NCI-H2227 (cell line): ENCODE data around the gene MAFB.

Source experiments
- DNase-seq: peaks from one replicate; lab custom pipeline; 2025; ENCODE audit not compliant: unreplicated experiment; lab: John Stamatoyannopoulos, UW

The MAFB gene

GRCh38 chr20:40682104-40682981 is 6.7 kb downstream of the MAFB start:
- no peak for DNase-seq

DNA sequence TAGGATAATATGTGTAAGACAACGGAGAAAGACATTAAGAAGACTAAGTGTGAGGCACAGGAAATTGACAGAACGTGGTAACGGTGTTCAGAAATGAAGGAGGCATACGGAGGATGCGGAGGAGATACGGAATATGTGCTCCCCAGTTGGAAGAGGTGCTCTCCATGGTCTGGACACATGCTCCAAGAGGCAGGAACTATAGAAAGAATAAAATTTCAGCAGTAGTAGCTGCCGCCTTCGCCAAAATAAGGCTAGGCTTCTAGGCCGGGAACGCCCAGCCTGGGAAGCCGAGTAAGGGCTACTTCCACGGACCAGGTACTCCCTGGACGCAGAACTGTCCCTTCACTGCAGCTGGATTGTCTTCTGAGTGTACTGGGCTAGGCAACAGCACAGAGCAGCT is 7.4 kb downstream of the MAFB start:
- DNase-seq = no peak

DNA sequence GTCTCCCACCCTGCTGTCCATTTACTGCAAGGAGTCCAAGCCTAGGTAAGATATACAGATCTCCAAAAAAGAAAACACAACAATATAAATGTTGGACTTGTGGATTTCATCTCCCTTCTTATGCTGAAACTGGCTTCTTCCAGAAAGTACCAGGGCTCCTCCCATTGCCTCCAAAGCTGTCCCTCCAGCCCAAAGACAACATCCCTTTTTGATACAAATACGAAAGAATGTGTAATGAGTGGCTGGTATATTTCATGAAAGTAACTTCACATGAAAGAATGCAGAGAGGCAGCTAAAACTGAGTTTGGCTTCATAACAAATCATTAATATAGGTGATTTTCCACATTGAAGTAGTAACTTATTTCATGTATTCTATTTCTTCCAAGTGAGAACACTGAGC is 7.9 kb downstream of the MAFB start:
- no peak for DNase-seq

- no peak for DNase-seq
Observed at GRCh38 chr20:40680161-40680959, 8.7 kb downstream of the MAFB start.

DNA sequence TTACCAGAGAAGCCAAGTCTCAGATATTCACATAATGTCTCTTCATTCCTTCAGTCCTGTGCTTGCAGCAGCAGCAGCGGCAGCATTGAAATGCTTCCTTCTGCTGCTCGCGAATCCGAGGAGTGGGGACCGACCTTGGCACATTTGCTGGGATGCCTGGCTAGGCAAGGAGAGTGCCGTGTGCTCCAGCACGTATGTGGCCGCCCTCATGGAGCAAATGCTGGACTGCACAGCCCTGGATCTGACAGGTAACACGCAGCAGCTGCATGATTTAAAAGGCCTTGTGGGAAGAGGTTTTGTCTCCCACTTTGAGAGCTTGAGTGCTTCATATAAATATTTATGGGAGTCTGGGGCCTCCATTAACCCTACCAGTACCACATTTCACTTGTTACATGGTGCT is 9.9 kb downstream of the MAFB start:
- DNase-seq = no peak

DNA sequence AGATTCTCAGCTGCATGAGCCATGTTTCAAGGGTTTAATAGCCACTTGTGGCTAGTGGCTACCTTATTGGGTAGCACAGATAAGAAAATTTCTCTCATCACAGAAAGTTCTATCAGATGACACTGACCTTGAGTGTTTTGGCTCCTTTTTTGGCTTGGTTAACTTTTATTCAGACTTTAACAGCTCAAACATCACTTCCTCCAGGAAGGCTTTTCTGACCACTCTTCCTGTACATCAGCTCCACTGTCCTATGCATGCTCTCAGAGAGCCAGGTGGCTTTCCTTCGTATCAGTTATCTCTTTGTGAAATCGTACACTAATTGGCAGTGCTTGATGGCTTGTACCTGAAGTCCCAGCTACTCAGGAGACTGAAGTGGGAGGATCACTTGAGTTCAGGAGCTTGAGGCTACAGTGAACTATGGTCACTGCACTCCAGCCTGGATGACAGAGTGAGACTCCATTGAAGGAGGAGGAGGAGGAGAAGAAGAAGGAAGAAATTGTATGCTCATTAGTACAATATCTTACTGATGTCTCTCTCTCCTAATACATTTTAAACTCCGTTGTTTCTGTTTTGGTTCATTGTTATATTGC is 10.7 kb downstream of the MAFB start:
- DNase-seq = no peak

GRCh38 chr20:40677343-40677924 is 11.6 kb downstream of the MAFB start:
- DNase-seq = no peak

GRCh38 chr20:40676491-40677269 is 12.4 kb downstream of the MAFB start:
- no peak for DNase-seq

GRCh38 chr20:40675599-40676221 is 13.3 kb downstream of the MAFB start:
- DNase-seq = no peak

- DNase-seq = no peak
Observed at GRCh38 chr20:40673442-40673841, 15.6 kb downstream of the MAFB start.

- DNase-seq = no peak
Observed at GRCh38 chr20:40672095-40672494, 16.9 kb downstream of the MAFB start.

DNA sequence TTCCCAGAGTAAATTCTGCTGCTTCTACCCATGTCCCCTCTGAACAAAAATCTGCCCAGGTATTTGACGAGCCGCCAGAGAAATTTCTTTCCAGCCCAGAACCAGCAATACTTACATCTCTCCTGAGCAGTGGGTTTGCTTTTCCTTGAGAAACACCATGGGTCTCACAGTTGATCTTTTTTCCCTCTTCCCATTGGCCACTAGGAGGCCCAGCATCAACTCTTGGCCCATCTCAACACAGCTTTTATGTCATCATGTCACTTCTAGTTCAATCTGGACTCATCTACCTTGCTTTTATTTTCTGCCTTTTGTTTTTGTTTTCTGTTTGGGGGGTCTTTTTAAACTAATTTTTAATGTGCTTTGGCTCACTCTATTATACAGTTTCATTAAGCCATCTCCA is 18.8 kb downstream of the MAFB start:
- no peak for DNase-seq

DNA sequence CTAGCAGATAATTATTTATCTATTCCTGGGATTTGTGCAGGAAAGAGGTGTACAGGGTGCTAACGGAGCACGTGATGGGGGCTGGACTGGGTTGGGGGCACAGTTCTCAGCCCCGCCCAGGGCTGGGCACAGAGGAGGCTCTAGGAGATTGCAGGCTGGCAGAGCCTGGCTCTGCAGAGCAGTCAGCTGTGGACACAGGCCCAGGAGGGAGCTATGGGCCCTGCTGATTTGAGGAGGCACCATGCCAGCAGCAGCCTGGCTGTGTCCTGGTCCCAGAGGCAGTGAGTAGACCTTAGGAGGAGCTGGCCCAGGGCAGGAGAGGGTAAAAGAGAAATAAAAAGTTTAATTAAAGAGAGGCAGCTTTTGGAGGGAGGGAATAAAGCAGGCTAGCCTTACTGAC is 19.3 kb downstream of the MAFB start:
- no peak for DNase-seq

DNA sequence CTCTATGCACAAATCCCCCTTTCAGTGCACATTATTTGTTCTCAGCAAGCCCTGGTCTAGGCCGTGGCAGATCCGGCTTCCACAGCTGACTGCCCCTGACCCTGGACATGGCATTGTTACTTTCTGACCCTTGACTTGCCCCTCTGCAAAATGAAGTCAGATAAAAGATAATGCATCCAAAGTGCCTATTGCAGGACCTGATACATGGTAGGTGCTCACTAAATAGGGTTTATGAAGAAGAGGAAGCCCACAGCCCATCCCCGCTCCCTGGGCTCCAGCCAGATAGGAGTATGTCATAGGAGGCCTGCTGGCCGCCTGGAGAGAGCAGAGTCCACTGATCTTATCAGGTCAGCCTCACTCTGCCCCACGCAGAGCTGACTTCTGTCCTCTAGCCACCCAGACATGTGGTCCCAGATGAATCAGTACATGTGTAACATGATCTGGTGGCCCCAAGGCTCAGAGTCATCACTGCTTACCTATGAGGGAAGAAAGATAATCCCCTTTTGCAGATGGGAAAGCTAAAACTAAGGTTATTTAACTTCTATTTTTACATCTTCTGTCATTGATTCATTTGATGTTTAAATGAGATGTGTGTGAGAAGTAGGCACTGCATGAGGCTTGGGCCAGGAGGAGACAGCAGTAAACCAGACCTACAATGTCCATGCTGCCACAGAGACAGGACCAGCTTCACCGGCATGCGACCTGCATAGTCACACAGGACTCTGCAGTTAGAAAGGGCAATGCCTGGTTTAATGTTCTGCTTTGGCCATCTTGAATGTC is 20.4 kb downstream of the MAFB start:
- no peak for DNase-seq

DNA sequence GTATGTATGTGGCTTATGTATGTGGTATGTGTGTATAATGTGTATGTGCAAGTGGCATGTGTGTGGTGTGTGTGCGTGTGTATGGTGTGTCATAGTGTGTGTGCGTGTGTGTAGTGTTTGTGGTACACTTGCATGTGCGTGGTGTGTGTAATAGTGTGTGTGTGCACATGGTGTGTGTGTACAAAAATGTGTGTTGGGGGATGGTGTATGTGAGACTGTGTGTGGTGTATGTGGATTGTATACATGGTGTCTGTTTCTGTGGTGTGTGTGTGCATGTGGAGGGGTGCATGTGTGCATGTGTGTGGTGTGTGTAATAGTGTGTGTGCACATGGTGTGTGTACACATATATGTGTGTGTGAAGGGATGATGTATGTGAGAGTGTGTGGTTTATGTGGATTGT is 21.5 kb downstream of the MAFB start:
- no peak for DNase-seq

DNA sequence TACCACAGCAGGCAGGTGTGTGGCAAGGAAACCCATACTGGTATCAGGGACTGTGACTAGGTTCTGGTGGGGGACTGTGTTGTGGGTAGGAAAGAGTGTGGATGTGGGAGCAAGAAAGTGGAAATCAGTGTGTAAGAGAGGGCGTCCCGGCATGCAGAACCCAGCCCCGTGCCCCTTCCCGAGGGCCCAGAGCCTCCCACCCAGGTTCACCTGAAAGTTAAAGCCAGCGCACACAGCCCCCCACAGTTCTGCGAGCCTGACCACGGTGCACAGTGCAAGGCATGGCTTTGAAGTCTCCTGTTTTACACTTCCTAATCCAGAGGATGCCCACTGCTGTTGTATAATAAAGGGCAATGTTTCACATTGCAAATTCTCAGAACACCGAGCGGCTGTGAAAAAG is 22.7 kb downstream of the MAFB start:
- DNase-seq = no peak

GRCh38 chr20:40664891-40665290 is 24.1 kb downstream of the MAFB start:
- no peak for DNase-seq

DNA sequence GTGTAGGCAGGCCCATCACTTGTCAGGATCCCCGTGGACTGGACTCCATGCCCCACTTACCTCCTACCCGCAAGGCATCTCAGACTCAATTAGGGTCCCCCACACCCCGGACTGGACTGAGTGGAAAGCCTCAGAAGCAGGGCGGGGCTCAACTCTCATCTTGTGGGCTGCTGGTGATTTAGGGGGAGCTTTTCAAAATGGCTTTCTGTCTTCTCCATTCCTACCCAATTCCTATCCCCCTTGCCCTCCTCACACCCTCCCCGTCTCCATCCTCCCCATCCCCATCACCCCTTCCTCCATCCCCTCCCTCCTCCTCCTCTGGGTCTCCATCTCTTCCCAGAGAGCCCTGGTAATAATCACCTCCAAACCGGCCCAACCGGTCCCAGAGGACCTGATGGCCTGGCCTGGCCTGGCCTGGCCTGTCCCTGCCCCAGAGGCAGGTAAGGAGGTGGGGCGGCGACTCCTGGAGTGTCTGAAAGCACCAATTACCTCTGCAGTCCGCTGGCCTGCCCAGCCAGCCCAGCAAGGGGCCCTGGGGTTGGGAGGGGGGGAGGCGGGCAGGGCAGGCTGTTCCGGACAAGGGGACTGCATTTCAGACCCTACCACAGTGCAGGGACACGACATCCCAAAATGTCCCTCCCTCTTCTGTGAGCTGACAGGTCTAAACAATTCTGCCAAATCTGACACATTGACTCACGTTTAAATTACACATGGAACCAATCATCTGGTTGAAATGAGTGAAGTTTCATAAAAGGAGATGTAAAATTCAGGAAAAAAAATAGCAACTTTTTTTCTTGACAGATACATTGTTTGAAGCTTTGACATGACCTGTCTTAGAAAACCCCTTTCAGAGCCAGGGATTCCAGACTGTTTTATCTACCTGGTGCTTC is 24.8 kb downstream of the MAFB start:
- no peak for DNase-seq
